ENCODE results near the gene SAYSD1.

The SAYSD1 gene

DNA sequence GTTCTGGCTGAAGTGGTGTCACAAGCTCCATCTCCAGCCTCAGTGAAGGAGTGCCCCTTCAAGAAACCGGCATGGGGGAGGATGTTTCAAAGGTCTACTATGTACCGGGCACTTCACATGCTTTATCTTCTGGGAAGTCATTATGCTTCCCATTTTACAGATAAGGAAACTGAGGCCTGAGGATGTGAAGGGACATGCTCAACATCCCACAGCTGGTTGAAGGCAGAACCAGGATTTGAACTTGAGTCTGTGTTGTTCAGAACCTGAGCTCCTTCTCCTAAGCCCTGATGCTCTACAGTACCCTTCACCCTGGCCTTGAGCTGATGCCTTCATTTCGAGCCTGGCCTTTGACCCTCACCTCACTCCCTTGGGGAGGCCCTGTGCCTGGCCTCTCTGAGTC lies 53.4 kb downstream of the SAYSD1 start:
- TF ChIP-seq, protein P1, sequence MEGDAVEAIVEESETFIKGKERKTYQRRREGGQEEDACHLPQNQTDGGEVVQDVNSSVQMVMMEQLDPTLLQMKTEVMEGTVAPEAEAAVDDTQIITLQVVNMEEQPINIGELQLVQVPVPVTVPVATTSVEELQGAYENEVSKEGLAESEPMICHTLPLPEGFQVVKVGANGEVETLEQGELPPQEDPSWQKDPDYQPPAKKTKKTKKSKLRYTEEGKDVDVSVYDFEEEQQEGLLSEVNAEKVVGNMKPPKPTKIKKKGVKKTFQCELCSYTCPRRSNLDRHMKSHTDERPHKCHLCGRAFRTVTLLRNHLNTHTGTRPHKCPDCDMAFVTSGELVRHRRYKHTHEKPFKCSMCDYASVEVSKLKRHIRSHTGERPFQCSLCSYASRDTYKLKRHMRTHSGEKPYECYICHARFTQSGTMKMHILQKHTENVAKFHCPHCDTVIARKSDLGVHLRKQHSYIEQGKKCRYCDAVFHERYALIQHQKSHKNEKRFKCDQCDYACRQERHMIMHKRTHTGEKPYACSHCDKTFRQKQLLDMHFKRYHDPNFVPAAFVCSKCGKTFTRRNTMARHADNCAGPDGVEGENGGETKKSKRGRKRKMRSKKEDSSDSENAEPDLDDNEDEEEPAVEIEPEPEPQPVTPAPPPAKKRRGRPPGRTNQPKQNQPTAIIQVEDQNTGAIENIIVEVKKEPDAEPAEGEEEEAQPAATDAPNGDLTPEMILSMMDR (IDR thresholded peaks at IDR 0.05; ENCODE audit: low read depth, low read length) = no peak
- DNase-seq (ENCODE audit: extremely low read depth, low read depth) = no peak

DNA sequence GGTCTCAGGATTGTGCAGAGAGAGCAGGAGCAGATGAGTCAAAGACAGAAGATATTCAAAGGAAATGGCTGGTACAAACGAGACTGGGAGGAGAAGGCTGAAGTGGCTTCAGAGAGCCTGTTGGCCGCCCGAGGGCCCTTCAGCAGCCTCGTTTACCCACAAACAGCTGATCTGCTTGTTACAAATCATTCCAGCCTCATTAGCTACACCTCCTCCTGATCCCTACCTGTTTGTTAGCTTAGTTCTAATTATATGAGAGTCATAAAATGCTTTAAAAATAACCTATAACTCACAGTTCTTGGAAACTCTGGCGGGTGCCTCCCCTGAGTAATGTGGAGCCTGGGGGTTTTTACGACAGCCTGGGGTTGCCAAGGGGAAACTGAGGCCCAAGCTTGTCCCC lies 53.8 kb downstream of the SAYSD1 start:
- no peak for DNase-seq (ENCODE audit: extremely low read depth, low read depth)
- TF ChIP-seq, protein P1 (IDR thresholded peaks at IDR 0.05; ENCODE audit: low read depth, low read length) = no peak

DNA sequence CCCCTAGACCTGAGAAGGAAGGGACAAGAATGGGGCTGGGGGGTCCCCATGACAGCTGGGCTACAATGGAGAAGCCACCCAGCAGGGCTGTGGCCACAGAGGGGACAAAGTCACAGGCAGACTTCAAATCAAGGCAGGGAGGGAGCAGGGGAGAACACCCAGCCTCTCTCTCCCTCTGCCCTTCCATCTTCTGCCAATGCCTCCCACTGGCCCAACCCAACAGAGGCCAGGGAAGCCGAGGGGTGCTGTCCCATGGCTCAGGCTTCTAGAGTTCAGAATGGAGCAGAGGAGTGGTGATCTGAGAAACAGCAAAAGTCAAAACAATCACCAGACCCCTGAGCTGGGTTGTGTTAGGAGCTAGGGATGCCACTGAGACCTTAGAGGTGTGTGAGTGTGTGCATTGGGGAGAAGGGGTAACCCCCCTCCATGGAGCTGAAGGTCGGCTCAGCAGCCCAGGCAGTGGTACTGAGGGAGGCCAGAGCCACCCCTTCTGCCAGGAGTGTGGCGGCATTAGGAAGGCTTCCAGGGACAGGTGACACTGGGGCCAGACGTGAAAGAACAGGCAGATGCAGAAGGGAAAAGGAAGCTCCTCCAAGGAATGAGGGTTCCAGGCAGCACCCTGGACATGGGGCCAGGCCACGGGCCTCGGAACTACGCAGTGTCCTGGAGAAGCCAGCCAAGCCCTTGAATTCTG lies 54.4 kb downstream of the SAYSD1 start:
- TF ChIP-seq, protein P1 (IDR thresholded peaks at IDR 0.05; ENCODE audit: low read depth, low read length) = no peak
- no peak for DNase-seq (ENCODE audit: extremely low read depth, low read depth)

DNA sequence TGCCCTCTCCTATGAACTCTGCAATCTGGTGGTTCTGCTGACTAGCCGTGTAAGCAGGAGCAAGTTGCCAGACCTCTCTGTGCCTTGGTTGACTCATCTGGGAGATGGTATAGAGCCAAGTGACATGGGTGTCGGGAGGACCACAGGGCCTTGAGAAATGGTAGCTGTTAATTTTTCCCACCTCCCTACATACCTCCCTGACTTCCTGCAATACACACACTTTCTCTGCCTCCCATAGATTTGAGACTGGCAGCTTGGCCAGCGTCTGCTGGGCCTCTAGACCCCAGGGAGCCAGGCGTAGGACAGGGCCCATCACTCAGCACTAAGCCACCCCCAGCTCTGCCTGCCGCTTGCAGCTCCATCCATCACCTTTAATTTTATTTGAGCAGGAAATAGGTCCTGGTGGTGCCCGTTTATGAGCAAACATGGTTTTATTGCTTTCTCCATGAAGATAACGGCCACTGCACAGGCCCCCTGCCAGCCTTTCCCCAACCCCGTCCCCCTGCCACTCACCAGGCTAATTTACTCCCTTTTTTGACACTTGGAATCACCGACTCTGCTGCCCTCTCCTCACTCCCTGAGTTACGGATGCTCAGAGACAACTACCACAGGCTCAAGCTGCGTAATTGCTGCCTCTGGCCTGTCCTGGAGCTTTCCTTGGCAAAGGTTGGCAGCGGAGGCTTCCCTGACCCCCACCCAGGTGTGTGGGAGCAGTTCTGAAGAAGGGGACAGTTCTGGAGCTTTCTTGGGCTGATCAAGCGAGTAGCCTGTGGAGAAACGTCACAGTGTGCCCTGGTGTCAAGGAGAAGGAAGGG lies 55.3 kb downstream of the SAYSD1 start:
- DNase-seq (ENCODE audit: extremely low read depth, low read depth) = no peak
- TF ChIP-seq, protein P1 (IDR thresholded peaks at IDR 0.05; ENCODE audit: low read depth, low read length) = no peak

- no peak for DNase-seq (ENCODE audit: extremely low read depth, low read depth)
- TF ChIP-seq, protein P1 (IDR thresholded peaks at IDR 0.05; ENCODE audit: low read depth, low read length) = no peak
Observed at GRCh38 chr6:39058471-39059147, 56.4 kb downstream of the SAYSD1 start.

DNA sequence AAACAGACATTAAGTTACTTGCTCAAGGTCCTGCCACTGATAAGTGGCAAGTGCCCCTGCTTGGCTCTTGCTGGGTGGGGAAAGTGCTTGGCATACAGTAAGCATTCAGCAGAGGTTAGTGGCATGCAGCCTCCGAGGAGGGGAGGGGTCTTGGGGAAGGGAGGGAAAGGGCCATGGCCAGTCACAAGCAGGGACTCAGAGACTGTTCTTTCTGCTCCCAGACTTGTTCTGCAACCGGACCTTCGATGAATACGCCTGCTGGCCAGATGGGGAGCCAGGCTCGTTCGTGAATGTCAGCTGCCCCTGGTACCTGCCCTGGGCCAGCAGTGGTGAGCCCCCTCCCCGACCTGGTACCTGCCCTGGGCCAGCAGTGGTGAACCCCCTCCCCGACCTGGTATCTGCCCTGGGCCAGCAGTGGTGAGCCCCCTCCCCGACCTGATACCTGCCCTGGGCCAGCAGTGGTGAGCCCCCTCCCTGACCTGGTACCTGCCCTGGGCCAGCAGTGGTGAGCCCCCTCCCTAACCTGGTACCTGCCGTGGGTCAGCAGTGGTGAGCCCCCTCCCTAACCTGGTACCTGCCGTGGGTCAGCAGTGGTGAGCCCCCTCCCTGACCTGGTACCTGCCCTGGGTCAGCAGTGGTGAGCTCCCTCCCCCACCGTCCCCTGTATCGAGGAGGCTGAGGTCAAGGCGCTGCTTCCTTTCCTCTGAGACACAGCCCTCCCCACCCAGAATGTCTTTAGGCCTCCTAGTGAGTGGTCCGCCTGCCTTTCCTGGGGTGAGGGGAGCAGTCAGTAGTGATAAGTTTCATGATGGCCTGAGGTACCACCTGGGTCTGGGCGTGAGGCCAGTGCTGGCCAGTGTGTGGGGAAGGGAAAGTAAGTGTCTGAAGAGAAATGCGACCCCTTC lies 57.5 kb downstream of the SAYSD1 start:
- TF ChIP-seq, protein P1 (IDR thresholded peaks at IDR 0.05; ENCODE audit: low read depth, low read length) = no peak
- DNase-seq (ENCODE audit: extremely low read depth, low read depth) = no peak

Data from AG09319 (cell line).